Thymus (tissue), 11 donors: Measurements from ENCODE around the gene ITGB2. TPM values are rescaled to one million over a fixed set of nuclear protein-coding genes. Genes with fewer than 3 reads are reported as not detected.

Source experiments
- DNase-seq, 9 donors: peaks; one replicate each; pipeline ENCODE4 v3.0.0-alpha.2; 2013; ENCODE audit warnings: low spot score in 9 of 9, low read depth in 6 of 9, missing footprints in 1 of 9
- H3K27ac ChIP-seq, 2 donors: one replicate each; pipeline ENCODE4 v1.5.1; 2013; ENCODE audit warnings: control low read depth in 1 of 2, low read depth in 1 of 2, low read length in 1 of 2, mild to moderate bottlenecking in 1 of 2, moderate library complexity in 1 of 2
- H3K27me3 ChIP-seq, 2 donors: one replicate each; pipeline ENCODE4 v1.5.1; 2013; ENCODE audit warnings: low read length in 1 of 2; ENCODE audit not compliant: control insufficient read depth in 2 of 2, insufficient read depth in 1 of 2
- H3K36me3 ChIP-seq, 2 donors: one replicate each; pipeline ENCODE4 v1.5.1; 2013; ENCODE audit warnings: low read length in 1 of 2, mild to moderate bottlenecking in 1 of 2, moderate library complexity in 1 of 2; ENCODE audit not compliant: control insufficient read depth in 2 of 2, insufficient read depth in 2 of 2
- H3K4me1 ChIP-seq, 2 donors: one replicate each; pipeline ENCODE4 v1.5.1; 2013; ENCODE audit warnings: low read length in 2 of 2; ENCODE audit not compliant: control insufficient read depth in 2 of 2, insufficient read depth in 2 of 2
- H3K4me3 ChIP-seq, 2 donors: one replicate each; pipeline ENCODE4 v1.5.1; 2013; ENCODE audit warnings: low read length in 2 of 2, control low read depth in 1 of 2, mild to moderate bottlenecking in 1 of 2
- H3K9me3 ChIP-seq, 2 donors: one replicate each; pipeline ENCODE4 v1.5.1; 2013; ENCODE audit warnings: low read length in 1 of 2, mild to moderate bottlenecking in 1 of 2; ENCODE audit not compliant: control insufficient read depth in 2 of 2, insufficient read depth in 1 of 2
- WGBS: extraction: QIAGEN DNeasy Blood & Tissue Kit; methylation state at CpG from one replicate; pipeline ENCODE4 v1.1.7; 2013; 5-methylcytosine and 5-hydroxymethylcytosine counted together
- polyA plus RNA-seq: library from polyadenylated mRNA; stranded (reverse); fragments of 200-250 nt; gene quantifications from one replicate; pipeline ENCODE4 v1.2.3, GENCODE V29; 2013
- total RNA-seq: library from RNA; stranded (reverse); fragments of 120-200 nt; gene quantifications from one replicate; pipeline ENCODE4 v1.2.4, GENCODE V29; 2013
- donor health status: healthy.

The ITGB2 gene
- total and polyA plus RNA-seq, 2 donors = 104 to 134 TPM

GRCh38 chr21:44924606-44925377 lies 4.1 kb upstream of the ITGB2 start:
- no peaks in the 10 kb centered on the region for H3K36me3 ChIP-seq

GRCh38 chr21:44923480-44924084 lies 2.9 kb upstream of the ITGB2 start:
- H3K4me1 ChIP-seq = peaks cover 37 to 81% of the 10 kb centered on the region in 2 donors

More at GRCh38 chr21:44924606-44925377, 4.1 kb upstream of the ITGB2 start:
- H3K27ac ChIP-seq = peak overlapping the region; percentile 68 to 90
- no peak overlapping the region for H3K4me3 ChIP-seq
- H3K9me3 ChIP-seq = peaks cover 0 to 3% of the 10 kb centered on the region in 2 donors
- WGBS = 63% methylated on average over 10 of the region's 10 CpGs
- no peak for DNase-seq
- H3K4me1 ChIP-seq = peaks cover 38 to 80% of the 10 kb centered on the region in 2 donors
- H3K27me3 ChIP-seq = peaks cover 0 to 2% of the 10 kb centered on the region in 2 donors

GRCh38 chr21:44921928-44922327 lies 1.2 kb upstream of the ITGB2 start:
- WGBS = 92% methylated on average over 5 of the region's 5 CpGs
- Histone ChIP-seq H3K27me3 (no peaks in the 10 kb centered on the region), H3K4me1 (peaks cover 31 to 81% of the 10 kb centered on the region in 2 donors), H3K4me3 (no peak overlapping the region), H3K36me3 (peaks cover 14 to 20% of the 10 kb centered on the region in 2 donors), H3K9me3 (no peaks in the 10 kb centered on the region), H3K27ac (no peak overlapping the region)
- no peak for DNase-seq

More at GRCh38 chr21:44923480-44924084, 2.9 kb upstream of the ITGB2 start:
- Histone ChIP-seq H3K27ac (no peak overlapping the region), H3K27me3 (no peaks in the 10 kb centered on the region), H3K9me3 (no peaks in the 10 kb centered on the region), H3K4me3 (no peak overlapping the region), H3K36me3 (peaks cover under 1 to 6% of the 10 kb centered on the region in 2 donors)
- no peak for DNase-seq
- WGBS = 45% methylated on average over 10 of the region's 10 CpGs

DNA sequence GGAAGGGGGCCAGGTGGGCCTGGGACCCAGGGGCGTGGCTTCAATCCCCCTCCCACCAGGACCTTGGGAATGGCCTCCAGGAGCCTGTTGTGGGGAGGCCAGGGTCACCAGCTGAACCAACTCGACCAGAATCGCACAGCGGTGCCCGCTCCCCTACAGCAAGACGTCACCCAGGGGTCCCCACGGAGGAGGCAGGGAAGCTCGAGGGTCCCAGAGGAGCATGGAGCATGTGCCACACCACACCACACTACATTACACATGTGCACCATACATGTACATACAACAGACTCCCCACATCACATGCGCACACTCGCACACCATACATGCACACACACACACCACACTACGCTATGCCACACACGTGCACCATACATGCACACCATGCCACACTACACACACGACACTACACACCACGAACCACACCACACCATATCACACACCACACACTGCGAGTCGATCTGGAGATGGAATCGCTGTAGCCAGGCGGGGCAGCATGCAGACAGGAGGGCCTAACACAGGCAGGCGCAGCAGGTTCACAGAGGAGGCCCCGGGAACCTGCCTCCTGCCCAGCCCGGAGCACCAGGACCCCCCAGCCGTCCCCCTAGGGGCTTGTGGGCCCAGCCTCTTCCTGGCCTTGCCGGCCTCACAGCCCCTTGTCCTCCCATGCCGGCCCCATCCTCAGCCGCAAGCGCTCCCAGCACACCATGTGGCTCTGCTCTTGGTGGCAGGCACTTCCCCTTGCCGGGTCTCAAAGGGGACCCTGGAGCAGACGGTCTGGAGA lies 596 bp downstream of the ITGB2 start:
- WGBS = 35% methylated on average over 28 of the region's 28 CpGs
- Histone ChIP-seq H3K27ac (peak overlapping the region; percentile 39 to 77), H3K36me3 (peaks cover 16 to 21% of the 10 kb centered on the region in 2 donors), H3K4me1 (peaks cover 17 to 74% of the 10 kb centered on the region in 2 donors), H3K9me3 (no peaks in the 10 kb centered on the region), H3K4me3 (peak overlapping the region; percentile 72 to 74), H3K27me3 (no peaks in the 10 kb centered on the region)
- no peak for DNase-seq

DNA sequence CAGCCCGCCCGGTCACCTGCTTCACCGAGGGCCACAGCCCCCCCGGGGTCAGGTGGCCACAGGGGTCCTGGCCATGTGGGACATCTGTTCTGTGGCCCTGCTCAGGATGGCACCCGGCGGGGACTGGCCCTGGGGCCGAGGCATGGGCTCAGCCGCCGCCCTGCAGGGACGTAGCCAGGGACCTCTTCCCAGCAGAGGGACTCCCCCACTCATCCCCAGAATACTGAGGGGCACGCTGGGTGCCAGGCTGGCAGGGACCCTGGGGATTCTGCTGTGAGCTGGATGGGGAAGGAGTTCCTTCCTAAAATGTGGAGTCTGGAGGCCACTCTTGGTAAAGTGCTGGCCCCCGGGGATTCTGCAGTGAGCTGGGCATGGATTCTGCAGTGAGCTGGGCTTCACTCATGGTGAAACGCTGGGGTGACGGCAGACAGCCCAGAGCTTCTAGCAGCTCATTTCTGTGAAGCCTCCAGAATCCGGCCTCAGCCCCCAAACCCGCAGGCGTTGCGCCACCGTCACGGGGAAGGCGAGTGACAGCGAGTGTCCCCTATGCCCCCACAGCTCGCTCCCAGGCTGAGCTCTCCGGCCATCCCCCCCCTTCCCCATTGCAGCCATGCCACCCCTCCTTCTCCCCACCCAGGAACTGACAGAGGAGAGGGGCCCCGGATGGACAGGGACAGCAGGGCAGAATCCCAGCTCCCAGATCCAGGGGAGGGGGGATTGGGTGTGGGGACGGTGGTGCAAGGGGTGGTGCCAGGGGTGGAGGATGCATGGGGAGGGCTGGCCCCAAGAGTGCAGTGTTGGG lies 1.4 kb downstream of the ITGB2 start:
- Histone ChIP-seq H3K27ac (peak overlapping the region; percentile 30 to 75), H3K36me3 (peaks cover 18 to 21% of the 10 kb centered on the region in 2 donors), H3K9me3 (no peaks in the 10 kb centered on the region), H3K27me3 (no peaks in the 10 kb centered on the region), H3K4me3 (peak overlapping the region; percentile 72 to 74), H3K4me1 (peaks cover 17 to 76% of the 10 kb centered on the region in 2 donors)
- WGBS = 69% methylated on average over 22 of the region's 26 CpGs
- no peak for DNase-seq

- 80% methylated on average over 13 of the region's 13 CpGs for WGBS
- no peak for DNase-seq
- Histone ChIP-seq H3K36me3 (peaks cover 18 to 21% of the 10 kb centered on the region in 2 donors), H3K4me3 (peak overlapping the region in 1 of 2 donors; percentile 72), H3K27ac (no peak overlapping the region), H3K27me3 (no peaks in the 10 kb centered on the region), H3K4me1 (peaks cover 24 to 78% of the 10 kb centered on the region in 2 donors), H3K9me3 (no peaks in the 10 kb centered on the region)
Observed at GRCh38 chr21:44918581-44919033, 2.1 kb downstream of the ITGB2 start.

DNA sequence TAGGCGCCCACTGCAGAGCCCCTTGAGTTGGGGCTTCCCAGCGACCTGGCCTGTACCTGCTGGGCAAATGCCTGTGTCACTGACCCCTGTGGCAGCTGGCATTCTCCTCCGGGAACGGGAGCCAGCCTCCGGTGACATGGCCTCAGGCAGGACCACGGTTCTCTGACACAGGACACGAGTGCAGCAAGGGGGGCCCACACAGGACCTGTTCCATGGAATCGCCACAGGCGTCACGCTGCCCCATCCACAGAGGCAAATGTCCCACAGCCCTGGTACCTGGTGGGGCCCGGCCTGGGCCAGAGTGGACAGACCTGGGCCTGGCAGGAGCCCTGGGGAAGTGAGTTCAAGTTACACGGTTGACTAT lies 2.6 kb downstream of the ITGB2 start:
- Histone ChIP-seq H3K4me3 (no peak overlapping the region), H3K36me3 (peaks cover 20 to 21% of the 10 kb centered on the region in 2 donors), H3K9me3 (no peaks in the 10 kb centered on the region), H3K4me1 (peaks cover 30 to 83% of the 10 kb centered on the region in 2 donors), H3K27me3 (no peaks in the 10 kb centered on the region), H3K27ac (peak overlapping the region in 1 of 2 donors; percentile 33)
- no peak for DNase-seq
- 92% methylated on average over 12 of the region's 12 CpGs for WGBS

GRCh38 chr21:44917446-44918106 lies 3.1 kb downstream of the ITGB2 start:
- peaks cover 33 to 84% of the 10 kb centered on the region in 2 donors for H3K4me1 ChIP-seq
- peaks cover 20 to 21% of the 10 kb centered on the region in 2 donors for H3K36me3 ChIP-seq
- no peak overlapping the region for H3K4me3 ChIP-seq
- peak overlapping the region; percentile 26 to 33 for H3K27ac ChIP-seq
- no peaks in the 10 kb centered on the region for H3K9me3 ChIP-seq
- no peak for DNase-seq
- 94% methylated on average over 15 of the region's 15 CpGs for WGBS
- no peaks in the 10 kb centered on the region for H3K27me3 ChIP-seq
